Caco-2 (cell line): ENCODE results near the gene HOXA7. TPM values are rescaled to one million over a fixed set of nuclear protein-coding genes. Genes with fewer than 3 reads are reported as not detected.
A peak's percentile ranks its signal among the peaks of the same experiment; 100 is the strongest.

Source experiments
- BruUV-seq: library from RNA; stranded (reverse); fragments of 400-500 nt; replicated peaks from 2 replicates; lab custom pipeline; 2021; lab: Mats Ljungman, UMichigan
- CTCF ChIA-PET: fragments of 300-600 bp; sonication (Branson Sonifier 250); formaldehyde crosslinking; loops from one replicate; lab custom pipeline; 2022; ENCODE audit warnings: antibody characterized with exemption; lab: Charles Lee
- POLR2A ChIA-PET: fragments of 300-600 bp; sonication (Branson Sonifier 250); formaldehyde crosslinking; loops from one replicate; lab custom pipeline; 2022; ENCODE audit warnings: antibody characterized with exemption; lab: Charles Lee
- DNase-seq, 2 experiments: peaks; one replicate each; pipeline versions ENCODE4 v3.0.0 to v3.0.0-alpha.2; 2020 to 2022
- H3K27me3 ChIP-seq: replicated peaks from 2 replicates; pipeline ENCODE4 v1.6.0; 2011; ENCODE audit warnings: low read length; ENCODE audit not compliant: control insufficient read depth, insufficient read depth
- H3K36me3 ChIP-seq: 2 replicates; pipeline ENCODE4 v1.5.1; 2011; ENCODE audit warnings: low read length; ENCODE audit not compliant: control insufficient read depth, insufficient read depth
- H3K4me1 ChIP-seq: fragments of 250-450 bp; sonication (Bioruptor Pico); 2 replicates; pipeline ENCODE4 v1.5.1; 2020; ENCODE audit warnings: mild to moderate bottlenecking
- H3K4me3 ChIP-seq: 2 replicates; pipeline ENCODE4 v1.5.1; 2011; ENCODE audit warnings: low read depth, mild to moderate bottlenecking, control low read depth, low read length
- H3K9me3 ChIP-seq: fragments of 250-450 bp; sonication (Bioruptor Pico); 2 replicates; pipeline ENCODE4 v1.5.1; 2020; ENCODE audit warnings: mild to moderate bottlenecking, moderate library complexity
- H3K27ac Mint-ChIP-seq: one replicate; pipeline ENCODE4 v1.8.0; 2022; ENCODE audit warnings: mixed read lengths; ENCODE audit not compliant: unreplicated experiment
- H3K27me3 Mint-ChIP-seq: one replicate; pipeline ENCODE4 v1.8.0; 2022; ENCODE audit warnings: mixed read lengths; ENCODE audit not compliant: insufficient read depth, unreplicated experiment
- H3K36me3 Mint-ChIP-seq: one replicate; pipeline ENCODE4 v1.8.0; 2022; ENCODE audit warnings: mild to moderate bottlenecking, mixed read lengths; ENCODE audit not compliant: insufficient read depth, unreplicated experiment
- H3K4me1 Mint-ChIP-seq: one replicate; pipeline ENCODE4 v1.8.0; 2022; ENCODE audit warnings: low read depth, mixed read lengths; ENCODE audit not compliant: unreplicated experiment
- H3K4me3 Mint-ChIP-seq: one replicate; pipeline ENCODE4 v1.8.0; 2022; ENCODE audit warnings: mild to moderate bottlenecking, moderate library complexity, mixed read lengths; ENCODE audit not compliant: unreplicated experiment
- H3K9me3 Mint-ChIP-seq: one replicate; pipeline ENCODE4 v1.8.0; 2022; ENCODE audit warnings: mixed read lengths; ENCODE audit not compliant: unreplicated experiment
- intact Hi-C: fragments of 100-400 bp; cut with micrococcal nuclease; formaldehyde crosslinking; loops from one replicate; pipeline ENCODE4 v1.10.0; 2022; ENCODE audit not compliant: unreplicated experiment
- total RNA-seq: library from RNA; stranded (reverse); gene quantifications from 2 replicates; pipeline ENCODE4 v1.2.3, GENCODE V29; 2022
- TF ChIP-seq, protein P1 (sequence below), 2 experiments: fragments of 200-600 bp in 1 of 2; IDR thresholded peaks; 1 replicate in 1 of 2; 2 replicates in 1 of 2; pipeline versions ENCODE4 v1.5.1 to v1.8.0; 2011 to 2022; ENCODE audit warnings: antibody characterized with exemption in 1 of 2, control low read depth in 1 of 2, inconsistent platforms in 1 of 2, low read depth in 1 of 2, low read length in 1 of 2, mild to moderate bottlenecking in 1 of 2, moderate library complexity in 1 of 2; ENCODE audit not compliant: insufficient read depth in 1 of 2, severe bottlenecking in 1 of 2, unreplicated experiment in 1 of 2

Gene HOXA7
- total RNA-seq, 1 experiment from 2014 or later, result 19.9 TPM

DNA sequence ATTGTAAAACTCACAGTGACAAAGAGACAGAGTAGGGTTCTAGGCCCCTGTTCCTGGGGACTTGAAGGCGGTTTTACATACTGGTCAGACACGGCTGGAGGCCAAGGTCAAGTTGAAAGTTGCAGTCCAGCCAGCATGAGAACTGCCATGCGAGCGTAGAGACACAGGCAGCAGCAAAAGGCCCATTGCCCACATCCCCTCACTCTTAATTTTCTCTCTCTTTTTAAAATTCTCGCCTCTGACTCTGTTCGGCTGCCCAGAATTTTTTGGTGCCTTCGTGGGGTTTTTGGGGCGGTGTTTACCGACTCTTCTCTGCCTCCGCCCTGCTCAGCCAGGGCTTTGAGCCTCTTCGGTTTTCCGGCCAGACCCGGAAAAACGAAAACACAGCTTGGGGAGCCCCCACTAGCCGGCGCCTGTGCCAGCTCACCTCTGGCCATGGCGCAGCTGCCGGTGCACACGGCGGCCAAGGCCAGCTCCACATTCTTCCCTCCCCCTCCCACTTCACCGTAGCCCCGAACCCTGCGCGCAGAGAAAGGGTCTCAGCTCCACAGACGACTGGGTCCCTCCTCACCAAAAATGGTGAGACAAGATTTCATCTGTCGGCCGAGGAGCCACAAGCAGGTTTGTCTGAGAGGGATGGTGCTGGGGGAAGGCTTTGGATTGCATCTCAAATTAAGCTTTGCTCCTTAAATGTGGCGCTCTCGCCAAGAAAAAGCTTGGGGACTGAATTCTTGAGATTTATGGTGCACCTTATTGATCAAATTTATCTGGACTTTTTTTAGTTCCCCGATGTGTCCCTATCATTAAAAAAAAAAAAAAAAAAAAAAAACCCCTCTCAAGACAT is 45.8 kb upstream of the HOXA7 start:
- TF ChIP-seq, protein P1, sequence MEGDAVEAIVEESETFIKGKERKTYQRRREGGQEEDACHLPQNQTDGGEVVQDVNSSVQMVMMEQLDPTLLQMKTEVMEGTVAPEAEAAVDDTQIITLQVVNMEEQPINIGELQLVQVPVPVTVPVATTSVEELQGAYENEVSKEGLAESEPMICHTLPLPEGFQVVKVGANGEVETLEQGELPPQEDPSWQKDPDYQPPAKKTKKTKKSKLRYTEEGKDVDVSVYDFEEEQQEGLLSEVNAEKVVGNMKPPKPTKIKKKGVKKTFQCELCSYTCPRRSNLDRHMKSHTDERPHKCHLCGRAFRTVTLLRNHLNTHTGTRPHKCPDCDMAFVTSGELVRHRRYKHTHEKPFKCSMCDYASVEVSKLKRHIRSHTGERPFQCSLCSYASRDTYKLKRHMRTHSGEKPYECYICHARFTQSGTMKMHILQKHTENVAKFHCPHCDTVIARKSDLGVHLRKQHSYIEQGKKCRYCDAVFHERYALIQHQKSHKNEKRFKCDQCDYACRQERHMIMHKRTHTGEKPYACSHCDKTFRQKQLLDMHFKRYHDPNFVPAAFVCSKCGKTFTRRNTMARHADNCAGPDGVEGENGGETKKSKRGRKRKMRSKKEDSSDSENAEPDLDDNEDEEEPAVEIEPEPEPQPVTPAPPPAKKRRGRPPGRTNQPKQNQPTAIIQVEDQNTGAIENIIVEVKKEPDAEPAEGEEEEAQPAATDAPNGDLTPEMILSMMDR (IDR thresholded peaks at IDR 0.05; ENCODE audit: insufficient read depth in 1 of 2, low read depth in 1 of 2, low read length in 1 of 2, severe bottlenecking in 1 of 2, unreplicated experiment in 1 of 2), result no peak
- H3K27ac Mint-ChIP-seq, result no peak overlapping the region
- no TSS peak for BruUV-seq
- H3K4me1 Mint-ChIP-seq, result no peaks in the 10 kb centered on the region
- no peaks in the 10 kb centered on the region for H3K36me3 ChIP-seq
- H3K9me3 Mint-ChIP-seq, result no peaks in the 10 kb centered on the region
- DNase-seq, result no peak
- intact Hi-C loops, result no loop called here
- ChIA-PET POLR2A (no interaction called here), CTCF (no interaction called here)
- H3K4me3 ChIP-seq, result no peak overlapping the region
- H3K36me3 Mint-ChIP-seq, result no peaks in the 10 kb centered on the region
- peaks cover 2% of the 10 kb centered on the region for H3K27me3 ChIP-seq
- no peaks in the 10 kb centered on the region for H3K9me3 ChIP-seq
- H3K4me3 Mint-ChIP-seq, result no peak overlapping the region
- peaks cover 16% of the 10 kb centered on the region for H3K27me3 Mint-ChIP-seq
- peaks cover 8% of the 10 kb centered on the region for H3K4me1 ChIP-seq

DNA sequence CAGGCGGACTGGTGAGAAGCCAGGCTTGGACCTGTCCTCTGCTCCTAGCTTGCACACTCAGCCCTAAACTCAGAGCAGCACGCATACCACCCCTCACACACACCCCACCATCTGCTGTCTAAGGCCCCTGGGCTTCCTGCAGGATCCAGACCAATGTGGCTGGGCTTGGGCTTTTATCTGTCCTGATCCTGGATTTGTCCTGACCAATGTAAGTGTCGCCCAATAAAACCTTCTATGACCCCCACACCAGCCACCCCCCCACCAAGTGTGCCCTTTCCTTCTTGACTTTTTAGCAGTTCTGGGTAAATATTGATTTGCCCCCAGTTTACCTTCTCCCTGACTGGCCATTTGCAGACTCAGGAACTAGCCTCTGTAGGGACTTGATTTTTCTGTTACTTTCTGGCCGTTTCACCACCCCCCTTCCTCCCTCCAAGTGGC is 45.1 kb upstream of the HOXA7 start:
- intact Hi-C loops, result loop anchor here (2.0 kb wide), 1 partner anchor 403 kb away; no protein-coding TSS in a partner anchor
- Mint-ChIP-seq H3K27ac (no peak overlapping the region), H3K36me3 (no peaks in the 10 kb centered on the region), H3K27me3 (peaks cover 16% of the 10 kb centered on the region), H3K9me3 (no peaks in the 10 kb centered on the region), H3K4me1 (no peaks in the 10 kb centered on the region), H3K4me3 (no peak overlapping the region)
- Histone ChIP-seq H3K4me3 (no peak overlapping the region), H3K4me1 (peaks cover 8% of the 10 kb centered on the region), H3K9me3 (no peaks in the 10 kb centered on the region), H3K36me3 (no peaks in the 10 kb centered on the region), H3K27me3 (peaks cover 2% of the 10 kb centered on the region)
- TF ChIP-seq, protein P1 (IDR thresholded peaks at IDR 0.05; ENCODE audit: insufficient read depth in 1 of 2, low read depth in 1 of 2, low read length in 1 of 2, severe bottlenecking in 1 of 2, unreplicated experiment in 1 of 2), result no peak
- ChIA-PET POLR2A (no interaction called here), CTCF (no interaction called here)
- no TSS peak for BruUV-seq
- no peak for DNase-seq

DNA sequence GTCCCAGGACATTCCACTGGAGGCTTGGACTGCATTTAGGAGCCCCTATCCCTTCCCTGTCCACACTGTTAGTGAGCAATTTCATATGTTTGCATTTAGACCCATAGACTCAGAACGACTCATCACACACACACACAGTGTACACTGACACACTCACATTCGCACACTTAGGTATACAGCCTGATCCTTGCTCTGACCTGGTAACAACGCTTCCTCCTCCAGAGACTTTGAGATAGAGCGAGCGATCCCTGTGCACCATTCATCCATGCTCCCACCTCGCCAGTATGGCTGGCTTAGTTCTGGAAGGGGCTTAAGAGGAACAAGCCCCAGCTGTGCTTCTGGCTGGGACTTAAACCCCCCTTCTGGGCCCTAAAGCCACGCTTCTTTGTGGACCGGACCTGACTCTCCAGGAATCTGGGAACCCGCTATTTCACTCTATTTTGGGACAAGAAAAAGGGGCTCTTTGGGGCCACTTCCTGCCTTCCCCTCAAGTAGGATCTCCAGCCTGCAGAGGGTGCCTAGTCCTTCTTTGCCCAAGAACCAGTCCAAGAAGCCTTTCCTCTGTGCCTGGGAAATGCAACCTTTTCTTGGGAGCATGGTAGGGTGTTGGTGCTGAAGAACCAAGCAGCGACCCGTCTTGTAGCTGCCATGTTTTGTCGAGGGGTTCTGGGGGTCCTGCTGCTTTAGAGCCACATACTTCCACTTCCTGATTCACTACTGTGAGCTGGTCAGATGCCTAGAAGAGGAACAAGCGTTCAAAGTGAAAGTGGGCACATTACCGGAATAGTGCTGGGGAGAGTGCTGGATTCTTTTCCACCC is 44.5 kb upstream of the HOXA7 start:
- ChIA-PET POLR2A (no interaction called here), CTCF (interaction anchor here (0.5 to 1.5 kb wide), 3 partner anchors 405 to 720 kb away, joined by 3 to 8 read pairs (median 8); no protein-coding TSS in a partner anchor)
- Mint-ChIP-seq H3K9me3 (no peaks in the 10 kb centered on the region), H3K27me3 (peaks cover 16% of the 10 kb centered on the region), H3K36me3 (no peaks in the 10 kb centered on the region), H3K4me1 (no peaks in the 10 kb centered on the region), H3K4me3 (peak overlapping the region; percentile 84), H3K27ac (no peak overlapping the region)
- no peaks in the 10 kb centered on the region for H3K9me3 ChIP-seq
- H3K27me3 ChIP-seq, result peaks cover 2% of the 10 kb centered on the region
- TF ChIP-seq, protein P1 (IDR thresholded peaks at IDR 0.05; ENCODE audit: insufficient read depth in 1 of 2, low read depth in 1 of 2, low read length in 1 of 2, severe bottlenecking in 1 of 2, unreplicated experiment in 1 of 2), result no peak
- intact Hi-C loops, result loop anchor here (2.0 kb wide), 1 partner anchor 404 kb away; no protein-coding TSS in a partner anchor
- H3K36me3 ChIP-seq, result no peaks in the 10 kb centered on the region
- BruUV-seq, result no TSS peak
- H3K4me1 ChIP-seq, result peaks cover 8% of the 10 kb centered on the region
- peak overlapping the region; percentile 59 for H3K4me3 ChIP-seq
- no peak for DNase-seq
